Suprapubic skin (tissue), 3 donors: ENCODE results near the gene INTS6.

Source experiments
- CTCF ChIP-seq, 2 donors: fragments of 200-600 bp in 1 of 2; fragments of 450-650 bp in 1 of 2; sonication (generic) in 1 of 2; IDR thresholded peaks; one replicate each; pipeline ENCODE4 v1.5.1; 2016 to 2019; ENCODE audit warnings: antibody characterized with exemption in 2 of 2, mild to moderate bottlenecking in 1 of 2, moderate library complexity in 1 of 2
- POLR2A ChIP-seq, 2 donors: fragments of 450-650 bp; IDR thresholded peaks; one replicate each; pipeline ENCODE4 v1.6.1; 2017; ENCODE audit warnings: antibody characterized with exemption in 2 of 2, mild to moderate bottlenecking in 2 of 2, moderate library complexity in 2 of 2

- TF ChIP-seq CTCF (IDR thresholded peaks at IDR 0.05) (no peak), POLR2A (IDR thresholded peaks at IDR 0.05) (no peak)
These were observed 24.3 kb upstream of the INTS6 start for GRCh38 chr13:51477149-51477548.
